Activated B cell treated with CpG ODN at 0.5 μM for 24 hours (primary cell): ENCODE measurements around the gene CREB3L2. TPM values are rescaled to one million over a fixed set of nuclear protein-coding genes. Genes with fewer than 3 reads are reported as not detected.

Source experiments
- ATAC-seq: fragments of 200-7000 bp; cut with Tn5 transposase; one replicate; pipeline ENCODE4 v1.10.0; 2021; ENCODE audit warnings: low read depth, mild to moderate bottlenecking, moderate library complexity
- CTCF ChIA-PET: fragments of 350-600 bp; sonication (Branson Sonifier 250); formaldehyde crosslinking; loops from one replicate; lab custom pipeline; 2021; ENCODE audit warnings: antibody characterized with exemption; lab: Charles Lee
- POLR2A ChIA-PET: fragments of 350-600 bp; sonication (Branson Sonifier 250); formaldehyde crosslinking; loops from one replicate; lab custom pipeline; 2021; ENCODE audit warnings: antibody characterized with exemption; lab: Charles Lee
- DNase-seq: peaks from one replicate; pipeline ENCODE4 v3.0.0; 2022
- H3K27ac Mint-ChIP-seq: one replicate; pipeline ENCODE4 v1.8.0; 2020; ENCODE audit warnings: mixed read lengths
- H3K27me3 Mint-ChIP-seq: one replicate; pipeline ENCODE4 v1.8.0; 2021; ENCODE audit warnings: mixed read lengths
- H3K36me3 Mint-ChIP-seq: one replicate; pipeline ENCODE4 v1.8.0; 2021; ENCODE audit warnings: low read depth, mixed read lengths
- H3K4me1 Mint-ChIP-seq: one replicate; pipeline ENCODE4 v1.8.0; 2021; ENCODE audit warnings: mixed read lengths
- H3K4me3 Mint-ChIP-seq: one replicate; pipeline ENCODE4 v1.8.0; 2020; ENCODE audit warnings: mild to moderate bottlenecking, mixed read lengths
- H3K9me3 Mint-ChIP-seq: one replicate; pipeline ENCODE4 v1.8.0; 2020; ENCODE audit warnings: mixed read lengths
- CTCF ChIP-seq: fragments of 200-600 bp; IDR thresholded peaks from one replicate; pipeline ENCODE4 v1.8.0; 2022; ENCODE audit warnings: antibody characterized with exemption, mild to moderate bottlenecking
- intact Hi-C: fragments of 100-400 bp; cut with micrococcal nuclease; formaldehyde crosslinking; loops from one replicate; pipeline ENCODE4 v1.15.1; 2024
- total RNA-seq: library from RNA; stranded (reverse); gene quantifications from 2 replicates; pipeline ENCODE4 v1.2.3, GENCODE V29; 2022

CREB3L2 gene
- total RNA-seq, 1 donor from 2014 or later = 21.7 TPM

GRCh38 chr7:137860542-137860941 lies 141.3 kb downstream of the CREB3L2 start:
- H3K4me1 Mint-ChIP-seq = no peaks in the 10 kb centered on the region
- intact Hi-C loops = no loop called here
- H3K9me3 Mint-ChIP-seq = peaks cover 2% of the 10 kb centered on the region
- no peaks in the 10 kb centered on the region for H3K27me3 Mint-ChIP-seq
- no peak for TF ChIP-seq CTCF
- no peak overlapping the region for H3K27ac Mint-ChIP-seq
- H3K4me3 Mint-ChIP-seq = no peak overlapping the region
- peaks cover 3% of the 10 kb centered on the region for H3K36me3 Mint-ChIP-seq
- POLR2A ChIA-PET = no interaction called here
- no peak for DNase-seq
- no peak for ATAC-seq
- CTCF ChIA-PET = no interaction called here

GRCh38 chr7:137853053-137853452 lies 148.8 kb downstream of the CREB3L2 start:
- no peaks in the 10 kb centered on the region for H3K36me3 Mint-ChIP-seq
- POLR2A ChIA-PET = no interaction called here
- ATAC-seq (no peak), DNase-seq (no peak)
- no peak overlapping the region for H3K4me3 Mint-ChIP-seq
- TF ChIP-seq CTCF = no peak
- no peaks in the 10 kb centered on the region for H3K4me1 Mint-ChIP-seq
- no peak overlapping the region for H3K27ac Mint-ChIP-seq
- peaks cover 16% of the 10 kb centered on the region for H3K27me3 Mint-ChIP-seq
- no peaks in the 10 kb centered on the region for H3K9me3 Mint-ChIP-seq
- CTCF ChIA-PET = no interaction called here
- intact Hi-C loops = no loop called here

- no peak overlapping the region for H3K4me3 Mint-ChIP-seq
- POLR2A ChIA-PET = no interaction called here
- CTCF ChIA-PET = no interaction called here
- ATAC-seq (no peak), DNase-seq (no peak)
- intact Hi-C loops = no loop called here
- H3K9me3 Mint-ChIP-seq = no peaks in the 10 kb centered on the region
- TF ChIP-seq CTCF = no peak
- H3K36me3 Mint-ChIP-seq = no peaks in the 10 kb centered on the region
- H3K27me3 Mint-ChIP-seq = peaks cover 21% of the 10 kb centered on the region
- H3K4me1 Mint-ChIP-seq = no peaks in the 10 kb centered on the region
- no peak overlapping the region for H3K27ac Mint-ChIP-seq
Observed at GRCh38 chr7:137852108-137852507, 149.8 kb downstream of the CREB3L2 start.

GRCh38 chr7:137850972-137851945 lies 150.6 kb downstream of the CREB3L2 start:
- Mint-ChIP-seq H3K9me3 (no peaks in the 10 kb centered on the region), H3K27me3 (peaks cover 21% of the 10 kb centered on the region), H3K27ac (no peak overlapping the region), H3K36me3 (no peaks in the 10 kb centered on the region), H3K4me3 (no peak overlapping the region), H3K4me1 (no peaks in the 10 kb centered on the region)
- no peak for DNase-seq
- CTCF ChIA-PET = no interaction called here
- TF ChIP-seq CTCF = no peak
- POLR2A ChIA-PET = no interaction called here
- intact Hi-C loops = no loop called here
- ATAC-seq = no peak

GRCh38 chr7:137850571-137850970 lies 151.3 kb downstream of the CREB3L2 start:
- no peak overlapping the region for H3K27ac Mint-ChIP-seq
- peaks cover 3% of the 10 kb centered on the region for H3K4me1 Mint-ChIP-seq
- ChIA-PET POLR2A (no interaction called here), CTCF (no interaction called here)
- ATAC-seq (no peak), DNase-seq (no peak)
- no peaks in the 10 kb centered on the region for H3K9me3 Mint-ChIP-seq
- no peak for TF ChIP-seq CTCF
- no peaks in the 10 kb centered on the region for H3K36me3 Mint-ChIP-seq
- H3K4me3 Mint-ChIP-seq = no peak overlapping the region
- intact Hi-C loops = no loop called here
- H3K27me3 Mint-ChIP-seq = peaks cover 26% of the 10 kb centered on the region
